ENCODE data around the gene ALDH1L1.

Gene ALDH1L1

DNA sequence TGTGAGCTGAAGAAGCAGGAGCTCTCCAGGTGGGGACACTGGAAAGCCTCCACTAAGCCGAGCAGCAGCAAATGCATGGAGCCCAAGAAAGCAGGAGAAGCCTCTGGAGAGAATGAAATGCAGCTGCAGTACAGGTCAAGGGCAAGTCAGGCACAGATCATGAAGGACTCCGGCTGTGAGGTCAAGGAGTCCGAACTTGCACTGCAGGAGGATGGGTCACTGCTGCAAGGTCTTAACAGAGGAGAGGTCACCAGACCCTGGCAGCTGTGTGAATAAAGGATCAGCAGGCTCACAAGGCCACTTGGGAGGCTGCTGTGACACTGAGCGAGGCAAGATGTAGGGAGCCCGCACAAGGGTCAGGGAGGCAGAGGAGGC, 71.7 kb downstream of the ALDH1L1 start:
- no peaks in the 10 kb centered on the region for H3K36me3 ChIP-seq (ENCODE audit: control insufficient read depth, insufficient read depth, low read length)
- no peaks in the 10 kb centered on the region for H3K9me3 ChIP-seq (ENCODE audit: control insufficient read depth, insufficient read depth, low read depth, low read length)
- no peak overlapping the region for H3K4me3 ChIP-seq (ENCODE audit: low read depth, low read length)
- H3K27ac ChIP-seq (ENCODE audit: low read depth, low read length): no peak overlapping the region
- H3K9ac ChIP-seq (ENCODE audit: low read length): no peak overlapping the region
- no peaks in the 10 kb centered on the region for H3K4me1 ChIP-seq (ENCODE audit: control insufficient read depth, insufficient read depth, low read length)
- no peaks in the 10 kb centered on the region for H3K27me3 ChIP-seq (ENCODE audit: control insufficient read depth, insufficient read depth, low read length)

DNA sequence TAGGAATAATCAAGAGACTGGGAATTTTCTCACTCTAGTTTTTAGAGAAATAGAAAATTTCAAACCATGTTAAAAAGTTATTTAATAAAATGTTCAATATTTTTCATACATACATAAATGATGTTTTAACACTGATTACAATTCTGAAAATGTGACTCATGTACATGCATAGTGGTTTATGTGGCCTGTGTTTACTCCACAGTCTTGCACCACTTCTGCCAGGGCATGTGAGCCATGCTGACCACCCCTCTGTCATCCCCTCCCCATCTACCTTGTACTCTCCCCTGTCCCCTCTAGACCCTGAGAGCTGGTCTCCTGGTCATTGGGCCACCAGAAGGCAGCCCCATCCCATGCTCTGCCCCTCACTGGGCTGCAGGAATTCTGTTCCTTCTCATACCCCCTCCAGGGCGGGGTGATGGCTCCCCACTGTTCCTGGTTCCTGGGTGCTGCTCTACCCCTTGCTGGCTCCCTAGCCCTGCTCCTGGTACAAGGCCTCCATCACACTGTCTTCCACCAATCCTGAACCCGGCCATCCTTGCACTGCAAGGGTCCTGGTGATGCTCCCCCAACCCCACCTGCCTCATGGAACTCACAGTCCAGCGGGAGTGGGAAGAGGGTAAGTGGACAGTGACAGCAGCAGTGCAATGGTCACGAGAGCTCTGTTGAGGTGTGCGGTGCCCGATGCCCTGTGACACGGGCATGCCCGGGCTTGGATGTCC, 72.3 kb downstream of the ALDH1L1 start:
- no peak overlapping the region for H3K4me3 ChIP-seq (ENCODE audit: low read depth, low read length)
- no peaks in the 10 kb centered on the region for H3K27me3 ChIP-seq (ENCODE audit: control insufficient read depth, insufficient read depth, low read length)
- no peaks in the 10 kb centered on the region for H3K9me3 ChIP-seq (ENCODE audit: control insufficient read depth, insufficient read depth, low read depth, low read length)
- no peaks in the 10 kb centered on the region for H3K36me3 ChIP-seq (ENCODE audit: control insufficient read depth, insufficient read depth, low read length)
- H3K4me1 ChIP-seq (ENCODE audit: control insufficient read depth, insufficient read depth, low read length): no peaks in the 10 kb centered on the region
- H3K9ac ChIP-seq (ENCODE audit: low read length): no peak overlapping the region
- H3K27ac ChIP-seq (ENCODE audit: low read depth, low read length): no peak overlapping the region

DNA sequence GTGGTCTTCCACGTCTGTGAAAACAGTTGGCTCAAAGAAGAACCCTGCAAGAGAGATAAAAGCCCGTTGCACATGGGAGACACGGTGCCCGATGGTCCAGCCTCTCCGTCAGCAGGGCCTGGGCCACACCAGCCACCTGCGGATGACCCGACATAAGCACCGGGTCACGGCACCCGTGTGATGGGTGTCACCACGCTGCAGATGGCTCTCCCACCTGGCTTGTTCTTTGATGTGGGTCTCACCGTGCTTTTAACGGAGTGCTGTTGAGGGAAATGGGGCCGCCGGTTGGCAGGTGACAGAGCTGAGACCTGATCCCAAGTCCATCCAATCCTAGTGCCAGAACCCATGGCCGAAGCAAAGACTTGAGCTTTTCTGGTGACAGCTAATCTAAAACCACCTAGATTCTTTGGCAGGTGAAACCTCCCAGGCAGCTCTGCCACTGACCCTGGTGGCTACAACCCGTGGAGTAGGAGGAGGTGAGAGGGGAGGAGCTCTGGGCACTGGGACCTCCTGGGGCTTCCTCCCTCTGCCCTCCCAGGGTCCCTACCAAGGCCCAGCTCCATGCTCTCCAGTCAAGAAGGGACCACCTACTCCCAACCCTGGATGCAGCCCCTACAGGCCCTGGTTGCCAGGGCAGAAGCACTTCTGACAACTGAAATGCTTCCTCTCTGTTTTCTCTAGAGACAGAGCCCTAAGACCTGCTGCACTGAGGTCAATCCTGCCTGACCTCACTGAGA, 73.0 kb downstream of the ALDH1L1 start:
- no peaks in the 10 kb centered on the region for H3K9me3 ChIP-seq (ENCODE audit: control insufficient read depth, insufficient read depth, low read depth, low read length)
- H3K4me1 ChIP-seq (ENCODE audit: control insufficient read depth, insufficient read depth, low read length): no peaks in the 10 kb centered on the region
- no peak overlapping the region for H3K4me3 ChIP-seq (ENCODE audit: low read depth, low read length)
- no peak overlapping the region for H3K27ac ChIP-seq (ENCODE audit: low read depth, low read length)
- H3K9ac ChIP-seq (ENCODE audit: low read length): no peak overlapping the region
- H3K36me3 ChIP-seq (ENCODE audit: control insufficient read depth, insufficient read depth, low read length): no peaks in the 10 kb centered on the region
- no peaks in the 10 kb centered on the region for H3K27me3 ChIP-seq (ENCODE audit: control insufficient read depth, insufficient read depth, low read length)

DNA sequence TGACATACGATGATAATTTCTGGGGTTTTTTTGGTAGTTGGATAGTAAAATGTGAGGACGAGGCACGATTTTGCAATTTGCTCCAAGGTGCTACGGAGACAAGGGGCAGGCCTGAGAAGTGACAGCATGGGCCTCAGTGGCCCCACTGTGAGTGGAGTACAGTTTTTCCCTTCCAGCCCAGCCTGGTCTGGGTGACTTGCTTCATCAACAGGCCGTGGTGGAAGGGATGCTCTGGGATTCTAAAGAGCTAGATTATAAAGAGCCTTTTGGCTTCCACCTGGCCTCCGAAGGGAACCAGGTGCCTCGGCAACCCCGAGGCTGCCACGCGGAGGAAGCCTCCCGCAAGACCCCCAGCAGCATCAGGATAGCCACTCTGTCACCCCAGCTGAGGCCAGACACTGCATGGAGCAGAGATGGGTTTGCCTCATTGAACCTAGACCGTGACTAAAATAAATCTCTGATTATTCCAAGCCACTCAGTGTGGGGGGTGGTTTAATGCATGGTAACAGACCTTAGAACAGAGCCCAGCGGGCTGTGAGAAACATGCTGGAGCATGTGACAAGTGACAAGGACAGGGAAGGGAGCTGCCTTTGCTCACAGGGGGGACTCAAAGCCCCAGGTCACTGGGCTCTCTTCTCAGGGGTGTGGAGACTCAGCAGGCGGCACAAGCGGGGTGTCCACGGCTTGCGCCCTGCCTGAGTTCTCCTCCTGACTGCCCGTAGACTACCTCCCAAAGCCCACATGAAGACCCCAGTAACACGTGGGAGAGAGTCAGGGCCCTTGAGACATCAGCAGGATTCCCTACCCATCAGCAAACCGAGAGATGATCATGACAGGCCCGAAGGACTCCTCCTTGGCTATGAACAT, 73.8 kb downstream of the ALDH1L1 start:
- Histone ChIP-seq H3K4me1 (ENCODE audit: control insufficient read depth, insufficient read depth, low read length) (no peaks in the 10 kb centered on the region), H3K36me3 (ENCODE audit: control insufficient read depth, insufficient read depth, low read length) (no peaks in the 10 kb centered on the region), H3K27me3 (ENCODE audit: control insufficient read depth, insufficient read depth, low read length) (no peaks in the 10 kb centered on the region; the same call in 1 of the 2 replicates), H3K9ac (ENCODE audit: low read length) (no peak overlapping the region), H3K27ac (ENCODE audit: low read depth, low read length) (no peak overlapping the region), H3K9me3 (ENCODE audit: control insufficient read depth, insufficient read depth, low read depth, low read length) (no peaks in the 10 kb centered on the region), H3K4me3 (ENCODE audit: low read depth, low read length) (no peak overlapping the region)

DNA sequence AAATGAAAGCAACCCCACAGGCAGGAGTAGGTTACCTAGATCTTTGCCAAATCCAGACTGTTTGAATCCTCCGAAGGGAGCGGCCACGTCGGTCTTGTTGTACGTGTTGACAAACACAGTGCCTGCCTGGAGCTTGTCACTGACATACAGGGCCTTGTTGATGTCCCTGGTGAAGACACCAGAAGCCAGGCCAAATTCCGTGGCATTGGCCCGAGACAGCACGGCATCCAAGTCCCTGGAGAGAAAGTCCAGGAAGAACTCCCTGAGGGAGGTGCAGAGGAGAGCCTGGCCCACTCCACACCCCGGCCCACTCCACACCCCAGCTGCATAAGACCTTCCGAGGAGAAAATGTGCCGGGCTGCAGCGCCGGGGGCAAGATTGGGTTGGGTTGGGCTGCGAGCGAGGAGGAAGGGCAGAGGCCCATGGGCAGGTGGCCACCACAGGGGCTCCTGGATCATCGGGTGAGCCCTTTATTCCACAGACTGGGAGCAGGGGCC, 74.6 kb downstream of the ALDH1L1 start:
- no peaks in the 10 kb centered on the region for H3K9me3 ChIP-seq (ENCODE audit: control insufficient read depth, insufficient read depth, low read depth, low read length)
- H3K27ac ChIP-seq (ENCODE audit: low read depth, low read length): no peak overlapping the region
- H3K9ac ChIP-seq (ENCODE audit: low read length): no peak overlapping the region
- H3K27me3 ChIP-seq (ENCODE audit: control insufficient read depth, insufficient read depth, low read length): no peaks in the 10 kb centered on the region; the same call in 1 of the 2 replicates
- H3K36me3 ChIP-seq (ENCODE audit: control insufficient read depth, insufficient read depth, low read length): no peaks in the 10 kb centered on the region
- no peaks in the 10 kb centered on the region for H3K4me1 ChIP-seq (ENCODE audit: control insufficient read depth, insufficient read depth, low read length)
- no peak overlapping the region for H3K4me3 ChIP-seq (ENCODE audit: low read depth, low read length)

DNA sequence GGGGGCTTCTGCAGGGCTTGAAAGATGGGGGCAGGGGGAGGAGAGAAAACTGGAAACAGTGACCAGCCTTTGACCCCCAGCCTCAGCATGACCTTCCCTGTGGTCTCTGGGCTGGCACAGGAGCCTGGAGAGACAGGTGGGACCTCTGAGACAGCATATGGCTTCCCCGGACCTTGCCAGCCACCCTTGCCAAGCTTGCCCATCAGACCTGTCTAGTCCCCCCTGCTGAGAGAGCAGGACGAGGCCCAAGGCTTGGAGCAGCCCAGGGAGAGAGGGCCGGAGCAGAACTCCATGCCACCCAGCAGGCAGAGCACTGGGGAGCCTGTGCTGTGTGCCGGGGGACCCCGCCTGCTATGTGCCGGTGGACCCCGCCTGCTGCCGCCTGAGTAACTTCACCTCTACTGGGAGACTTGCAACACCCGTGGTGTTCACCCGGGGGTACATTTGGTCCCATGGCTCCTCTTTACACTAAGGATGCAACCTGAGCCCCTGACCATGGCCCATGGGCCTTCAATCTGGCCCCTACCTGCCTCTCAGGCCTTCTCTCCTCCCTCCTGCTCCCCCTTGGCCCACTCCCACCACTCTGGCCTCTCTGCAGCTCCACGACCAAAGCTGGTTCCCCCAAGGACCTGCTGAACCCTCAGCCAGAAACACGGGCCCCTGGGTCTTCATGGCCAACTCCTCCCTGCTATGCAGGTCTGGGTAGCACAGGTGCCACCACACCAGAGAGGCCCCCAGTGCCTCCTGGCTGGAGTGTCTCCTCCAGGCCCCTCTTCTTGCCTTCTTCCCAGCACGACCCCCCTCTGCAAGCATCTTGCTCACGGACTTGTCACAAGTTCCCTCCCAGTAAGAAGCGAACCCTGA, 75.4 kb downstream of the ALDH1L1 start:
- Histone ChIP-seq H3K4me1 (ENCODE audit: control insufficient read depth, insufficient read depth, low read length) (no peaks in the 10 kb centered on the region), H3K9me3 (ENCODE audit: control insufficient read depth, insufficient read depth, low read depth, low read length) (no peaks in the 10 kb centered on the region), H3K4me3 (ENCODE audit: low read depth, low read length) (no peak overlapping the region), H3K27ac (ENCODE audit: low read depth, low read length) (no peak overlapping the region), H3K27me3 (ENCODE audit: control insufficient read depth, insufficient read depth, low read length) (no peaks in the 10 kb centered on the region; the same call in 1 of the 2 replicates), H3K9ac (ENCODE audit: low read length) (no peak overlapping the region), H3K36me3 (ENCODE audit: control insufficient read depth, insufficient read depth, low read length) (no peaks in the 10 kb centered on the region)

DNA sequence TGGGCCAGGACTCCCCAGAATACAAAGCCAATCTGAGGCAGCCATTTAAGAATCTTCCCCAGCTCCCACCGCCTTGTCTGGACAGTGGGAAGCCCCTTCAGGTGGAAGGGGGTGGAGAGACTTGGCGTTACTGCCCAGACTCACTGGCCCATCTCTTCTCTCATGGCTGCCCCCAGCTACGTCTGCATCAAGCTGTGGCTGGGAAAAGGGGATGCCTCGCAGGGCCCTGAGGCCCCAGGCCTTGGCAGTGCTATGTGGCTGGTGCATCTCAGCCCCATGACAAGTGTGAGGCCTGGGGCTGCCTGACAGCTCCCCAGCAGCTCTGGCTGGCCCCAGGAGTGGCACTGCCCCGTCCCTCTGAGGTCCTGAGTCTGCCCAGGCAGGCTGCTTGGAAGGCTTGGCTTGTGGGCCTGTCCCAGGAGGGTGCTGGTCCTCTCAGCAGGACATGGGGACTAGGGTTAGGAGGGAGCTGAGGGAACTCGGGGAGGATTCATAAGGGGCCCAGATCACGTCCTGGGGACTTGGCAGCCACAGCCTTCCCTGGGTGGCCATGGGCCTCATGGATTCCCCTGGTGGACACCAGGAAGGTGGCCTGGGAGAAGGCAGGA, 76.3 kb downstream of the ALDH1L1 start:
- no peaks in the 10 kb centered on the region; the same call in 1 of the 2 replicates for H3K27me3 ChIP-seq (ENCODE audit: control insufficient read depth, insufficient read depth, low read length)
- H3K36me3 ChIP-seq (ENCODE audit: control insufficient read depth, insufficient read depth, low read length): no peaks in the 10 kb centered on the region
- no peak overlapping the region for H3K4me3 ChIP-seq (ENCODE audit: low read depth, low read length)
- H3K9me3 ChIP-seq (ENCODE audit: control insufficient read depth, insufficient read depth, low read depth, low read length): no peaks in the 10 kb centered on the region
- H3K27ac ChIP-seq (ENCODE audit: low read depth, low read length): no peak overlapping the region
- no peaks in the 10 kb centered on the region for H3K4me1 ChIP-seq (ENCODE audit: control insufficient read depth, insufficient read depth, low read length)
- H3K9ac ChIP-seq (ENCODE audit: low read length): no peak overlapping the region

DNA sequence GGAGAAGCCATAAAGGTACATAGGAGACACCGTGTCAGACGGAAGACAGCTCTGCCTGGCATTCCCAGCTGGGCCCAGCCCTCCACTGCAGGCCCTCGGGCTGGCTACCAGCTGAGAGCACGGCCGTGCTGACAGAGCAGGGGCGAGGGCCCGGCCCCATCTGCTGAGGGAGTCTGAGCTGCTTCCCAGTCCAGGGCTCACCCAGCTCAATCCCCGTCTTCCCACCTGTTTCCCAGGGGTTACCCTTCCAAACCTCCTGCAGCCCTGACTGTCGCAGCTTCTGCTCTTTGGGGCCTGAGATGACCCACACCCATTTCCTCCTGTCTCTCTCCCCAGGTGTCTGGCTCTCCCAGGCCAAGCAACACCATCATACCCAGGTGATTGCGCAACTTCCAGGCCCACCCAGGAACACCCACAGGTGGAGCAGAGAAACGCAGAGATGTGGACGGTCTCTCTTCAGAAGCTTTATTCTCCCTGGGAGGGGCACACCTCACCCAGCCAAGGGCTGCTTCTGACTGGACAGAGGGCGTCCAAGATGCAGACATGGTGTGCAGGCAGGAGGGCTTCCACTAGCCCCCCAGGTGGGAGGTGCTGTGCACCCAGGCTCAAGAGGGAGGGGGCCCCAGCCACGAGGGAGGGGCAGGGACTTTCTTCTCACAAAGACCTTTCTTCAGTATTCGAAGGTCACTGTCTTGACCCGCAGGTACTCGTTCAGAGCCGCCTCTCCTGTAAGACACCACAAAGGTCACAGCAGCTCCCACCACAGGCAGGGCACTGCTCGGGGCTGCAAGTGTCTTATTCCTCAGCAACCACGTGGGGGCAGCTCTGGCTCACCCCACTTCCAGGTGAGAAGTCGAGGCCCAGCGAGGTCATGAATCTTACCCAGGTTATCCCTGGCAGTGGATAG, 77.0 kb downstream of the ALDH1L1 start:
- Histone ChIP-seq H3K27ac (ENCODE audit: low read depth, low read length) (no peak overlapping the region), H3K9ac (ENCODE audit: low read length) (no peak overlapping the region), H3K9me3 (ENCODE audit: control insufficient read depth, insufficient read depth, low read depth, low read length) (peaks cover 5% of the 10 kb centered on the region; the same call in 1 of the 2 replicates), H3K4me3 (ENCODE audit: low read depth, low read length) (no peak overlapping the region), H3K36me3 (ENCODE audit: control insufficient read depth, insufficient read depth, low read length) (no peaks in the 10 kb centered on the region), H3K27me3 (ENCODE audit: control insufficient read depth, insufficient read depth, low read length) (no peaks in the 10 kb centered on the region; the same call in 1 of the 2 replicates), H3K4me1 (ENCODE audit: control insufficient read depth, insufficient read depth, low read length) (no peaks in the 10 kb centered on the region)

DNA sequence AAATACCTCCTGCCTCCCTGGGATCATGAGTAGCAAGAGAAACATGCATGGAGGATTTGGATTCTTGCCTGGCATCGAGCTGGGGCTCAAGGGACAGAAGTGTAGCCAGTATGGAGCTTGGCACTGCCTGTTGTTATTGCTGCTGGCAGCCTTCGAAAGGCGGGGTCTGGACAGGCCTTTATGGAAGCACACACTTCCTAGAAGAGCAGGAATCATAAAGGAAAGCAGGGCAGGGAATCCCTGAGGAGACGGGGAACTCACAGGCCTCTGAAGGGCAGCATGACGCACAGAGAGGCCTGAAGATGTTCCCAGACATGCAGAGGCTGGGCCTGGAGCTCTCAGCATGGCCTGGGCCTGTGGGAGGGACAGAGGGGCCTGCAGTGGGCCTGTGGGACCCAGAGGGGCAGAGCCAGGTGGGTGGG, 77.8 kb downstream of the ALDH1L1 start:
- H3K9ac ChIP-seq (ENCODE audit: low read length): no peak overlapping the region
- no peak overlapping the region for H3K27ac ChIP-seq (ENCODE audit: low read depth, low read length)

More for the DNA sequence above, 77.8 kb downstream of the ALDH1L1 start:
- H3K36me3 ChIP-seq (ENCODE audit: control insufficient read depth, insufficient read depth, low read length): no peaks in the 10 kb centered on the region
- no peaks in the 10 kb centered on the region for H3K4me1 ChIP-seq (ENCODE audit: control insufficient read depth, insufficient read depth, low read length)
- no peaks in the 10 kb centered on the region; the same call in 1 of the 2 replicates for H3K27me3 ChIP-seq (ENCODE audit: control insufficient read depth, insufficient read depth, low read length)
- peaks cover 13% of the 10 kb centered on the region for H3K9me3 ChIP-seq (ENCODE audit: control insufficient read depth, insufficient read depth, low read depth, low read length)
- no peak overlapping the region for H3K4me3 ChIP-seq (ENCODE audit: low read depth, low read length)

All from HUES6 (cell line).